GM12892 (cell line): ENCODE measurements around the gene PRICKLE2.

ENCODE experiments used
- DNase-seq: peaks from one replicate; pipeline ENCODE4 v3.0.0; 2011; ENCODE audit not compliant: insufficient read length
- FAIRE-seq: peaks from 2 replicates; lab custom pipeline; 2011; peaks lifted over from hg19 to GRCh38; lab: Jason Lieb, UNC
- POLR2A ChIP-seq: IDR thresholded peaks from 2 replicates; pipeline ENCODE4 v1.6.1; 2011; ENCODE audit warnings: low read depth, low read length, control low read depth
- POLR2AphosphoS5 ChIP-seq: IDR thresholded peaks from 2 replicates; pipeline ENCODE4 v1.6.1; 2011; ENCODE audit warnings: low read depth, low read length, control low read depth
- TAF1 ChIP-seq: IDR thresholded peaks from 2 replicates; pipeline ENCODE4 v1.6.1; 2011; ENCODE audit warnings: low read depth, mild to moderate bottlenecking, control low read depth, low read length, borderline replicate concordance

PRICKLE2 gene

GRCh38 chr3:64266065-64266931 is 41.0 kb upstream of the PRICKLE2 start:
- TF ChIP-seq TAF1 = no peak
- no peak for DNase-seq
- no peak for FAIRE-seq

- DNase-seq = no peak
- no peak for FAIRE-seq
- no peak for TF ChIP-seq POLR2A
- no peak for TF ChIP-seq TAF1
- no peak for TF ChIP-seq POLR2AphosphoS5
These were observed 40.4 kb upstream of the PRICKLE2 start for GRCh38 chr3:64265646-64266045.

- TF ChIP-seq TAF1 = no peak
- TF ChIP-seq POLR2AphosphoS5 = no peak
- TF ChIP-seq POLR2A = no peak
- no peak for FAIRE-seq
- no peak for DNase-seq
These were observed 39.3 kb upstream of the PRICKLE2 start for GRCh38 chr3:64264501-64265109.

- TF ChIP-seq POLR2AphosphoS5 (no peak), POLR2A (no peak), TAF1 (no peak)
- no peak for FAIRE-seq
These were observed 37.4 kb upstream of the PRICKLE2 start for GRCh38 chr3:64262574-64263114.

GRCh38 chr3:64260431-64260830 is 35.2 kb upstream of the PRICKLE2 start:
- DNase-seq = no peak
- TF ChIP-seq POLR2A (no peak), POLR2AphosphoS5 (no peak), TAF1 (no peak)
- no peak for FAIRE-seq

More at GRCh38 chr3:64262574-64263114, 37.4 kb upstream of the PRICKLE2 start:
- no peak for DNase-seq

GRCh38 chr3:64259636-64260035 is 34.4 kb upstream of the PRICKLE2 start:
- FAIRE-seq (no peak), DNase-seq (no peak)
- TF ChIP-seq TAF1 (no peak), POLR2A (no peak), POLR2AphosphoS5 (no peak)

GRCh38 chr3:64257100-64257755 is 32.0 kb upstream of the PRICKLE2 start:
- TF ChIP-seq TAF1 (no peak), POLR2A (no peak), POLR2AphosphoS5 (no peak)
- DNase-seq (no peak), FAIRE-seq (no peak)

- TF ChIP-seq POLR2A (no peak), TAF1 (no peak), POLR2AphosphoS5 (no peak)
- DNase-seq (no peak), FAIRE-seq (no peak)
These were observed 30.6 kb upstream of the PRICKLE2 start for GRCh38 chr3:64255741-64256340.

GRCh38 chr3:64254443-64254842 is 29.2 kb upstream of the PRICKLE2 start:
- FAIRE-seq (no peak), DNase-seq (no peak)
- TF ChIP-seq POLR2AphosphoS5 (no peak), TAF1 (no peak), POLR2A (no peak)

- FAIRE-seq = no peak
- TF ChIP-seq POLR2AphosphoS5 = no peak
- TF ChIP-seq TAF1 = no peak
- TF ChIP-seq POLR2A = no peak
- no peak for DNase-seq
These were observed 28.4 kb upstream of the PRICKLE2 start for GRCh38 chr3:64253689-64254088.

GRCh38 chr3:64251019-64251418 is 25.8 kb upstream of the PRICKLE2 start:
- DNase-seq = no peak
- no peak for FAIRE-seq
- no peak for TF ChIP-seq POLR2AphosphoS5
- no peak for TF ChIP-seq POLR2A
- TF ChIP-seq TAF1 = no peak
